NOMO-1 treated with dmso at 0.1 percent for 144 hours (cell line): ENCODE data around the gene MAMDC4.
"Not testable (repeated sequence)": the region's sequence is repeated elsewhere in the genome, so short reads cannot be mapped to it uniquely, and the experiment has no call there.

ENCODE experiments used
- DNase-seq: peaks from one replicate; lab custom pipeline; 2025; ENCODE audit not compliant: unreplicated experiment; lab: John Stamatoyannopoulos, UW

Gene MAMDC4

GRCh38 chr9:136824496-136825225 is 27.5 kb upstream of the MAMDC4 start:
- DNase-seq: no peak

- no peak for DNase-seq
These were observed 26.6 kb upstream of the MAMDC4 start for GRCh38 chr9:136825295-136826187.

GRCh38 chr9:136826188-136826541 is 26.0 kb upstream of the MAMDC4 start:
- no peak for DNase-seq

GRCh38 chr9:136826703-136827582 is 25.2 kb upstream of the MAMDC4 start:
- no peak for DNase-seq

- DNase-seq: no peak
These were observed 24.2 kb upstream of the MAMDC4 start for GRCh38 chr9:136827794-136828473.

GRCh38 chr9:136828474-136829140 is 23.5 kb upstream of the MAMDC4 start:
- DNase-seq: no peak

- DNase-seq: no peak
These were observed 22.7 kb upstream of the MAMDC4 start for GRCh38 chr9:136829412-136829811.

GRCh38 chr9:136829981-136830885 is 21.9 kb upstream of the MAMDC4 start:
- DNase-seq: no peak

- no peak for DNase-seq
These were observed 21.0 kb upstream of the MAMDC4 start for GRCh38 chr9:136831002-136831719.

GRCh38 chr9:136831720-136832104 is 20.4 kb upstream of the MAMDC4 start:
- DNase-seq: no peak

- DNase-seq: no peak
These were observed 19.6 kb upstream of the MAMDC4 start for GRCh38 chr9:136832581-136832980.

GRCh38 chr9:136833381-136834048 is 18.6 kb upstream of the MAMDC4 start:
- DNase-seq: not testable (repeated sequence)

GRCh38 chr9:136835162-136835931 is 16.8 kb upstream of the MAMDC4 start:
- DNase-seq: no peak

GRCh38 chr9:136835932-136836904 is 15.9 kb upstream of the MAMDC4 start:
- DNase-seq: no peak

- no peak for DNase-seq
These were observed 14.8 kb upstream of the MAMDC4 start for GRCh38 chr9:136837146-136837855.
